Ovary (tissue), 3 donors: ENCODE measurements around the gene GPR107.

Experiments used
- CTCF ChIP-seq, 3 donors: fragments of 450-650 bp in 2 of 3; fragments of 200-600 bp in 1 of 3; IDR thresholded peaks; one replicate each; pipeline versions ENCODE4 v1.5.1 to v1.8.0; 2016 to 2022; ENCODE audit warnings: antibody characterized with exemption in 3 of 3, mild to moderate bottlenecking in 1 of 3
- EP300 ChIP-seq: sonication (generic); formaldehyde crosslinking; IDR thresholded peaks from one replicate; pipeline ENCODE4 v1.6.1; 2017; ENCODE audit warnings: antibody characterized with exemption
- POLR2A ChIP-seq: fragments of 450-650 bp; IDR thresholded peaks from one replicate; pipeline ENCODE4 v1.6.1; 2017; ENCODE audit warnings: antibody characterized with exemption, mild to moderate bottlenecking, moderate library complexity
- donor health status: DM: no; HTN: no; CAD: no.

- no peak for TF ChIP-seq CTCF (IDR thresholded peaks at IDR 0.05)
- TF ChIP-seq POLR2A, result no peak
- TF ChIP-seq EP300, result no peak
Observed at GRCh38 chr9:130023994-130024596, 29.6 kb upstream of the GPR107 start.
